IMR-90 (cell line): ENCODE data around the gene PRDM5. TPM values are rescaled to one million over a fixed set of nuclear protein-coding genes. Genes with fewer than 3 reads are reported as not detected.

Experiments used
- ATAC-seq: fragments of 200-7000 bp; cut with Tn5 transposase; 2 replicates; pipeline ENCODE4 v1.9.1; 2020; ENCODE audit warnings: low read depth, mild to moderate bottlenecking, moderate library complexity
- BruUV-seq: library from RNA; stranded (reverse); fragments of 400-500 nt; replicated peaks from 2 replicates; lab custom pipeline; 2021; lab: Mats Ljungman, UMichigan
- CTCF ChIA-PET: fragments of 300-600 bp; formaldehyde crosslinking; extraction: SDS; loops from one replicate; lab custom pipeline; 2021; ENCODE audit warnings: antibody characterized with exemption; lab: Yijun Ruan, JAX
- POLR2A ChIA-PET: fragments of 300-600 bp; sonication (Branson Sonifier 250); formaldehyde crosslinking; loops from one replicate; lab custom pipeline; 2022; ENCODE audit warnings: antibody characterized with exemption; ENCODE audit not compliant: unreplicated experiment; lab: Charles Lee
- DNase-seq: peaks from one replicate; pipeline ENCODE4 v3.0.0; 2013
- H2AFZ ChIP-seq: replicated peaks from 2 replicates; pipeline ENCODE3; 2013; ENCODE audit warnings: low read length, mild to moderate bottlenecking; ENCODE audit not compliant: poor library complexity
- H2AK5ac ChIP-seq: 2 replicates; pipeline ENCODE4 v1.6.1; 2013; ENCODE audit warnings: low read depth, low read length, inconsistent platforms
- H2AK9ac ChIP-seq: replicated peaks from 2 replicates; pipeline ENCODE3; 2013; ENCODE audit warnings: mild to moderate bottlenecking, low read depth, low read length, moderate library complexity; ENCODE audit not compliant: poor library complexity
- H2BK120ac ChIP-seq: 2 replicates; pipeline ENCODE4 v1.6.1; 2013; ENCODE audit warnings: low read depth, low read length, inconsistent platforms
- H2BK15ac ChIP-seq: 3 replicates; pipeline ENCODE4 v1.6.1; 2013; ENCODE audit warnings: low read depth, low read length, inconsistent platforms
- H2BK20ac ChIP-seq: 2 replicates; pipeline ENCODE4 v1.6.1; 2013; ENCODE audit warnings: low read depth, mild to moderate bottlenecking, inconsistent platforms, low read length, moderate library complexity
- H2BK5ac ChIP-seq: 2 replicates; pipeline ENCODE4 v1.6.1; 2013; ENCODE audit warnings: mild to moderate bottlenecking, low read depth, low read length, inconsistent platforms; ENCODE audit not compliant: poor library complexity, severe bottlenecking
- H3K14ac ChIP-seq: replicated peaks from 2 replicates; pipeline ENCODE4 v1.6.1; 2013; ENCODE audit warnings: low read depth, low read length, inconsistent platforms
- H3K18ac ChIP-seq: 2 replicates; pipeline ENCODE4 v1.6.1; 2013; ENCODE audit warnings: low read depth, low read length, control low read depth
- H3K23ac ChIP-seq: 2 replicates; pipeline ENCODE4 v1.6.1; 2013; ENCODE audit warnings: low read depth, low read length, inconsistent platforms
- H3K27ac ChIP-seq: 2 replicates; pipeline ENCODE4 v1.5.1; 2013; ENCODE audit warnings: mild to moderate bottlenecking, control low read depth, low read length; ENCODE audit not compliant: insufficient read depth
- H3K27me3 ChIP-seq: 2 replicates; pipeline ENCODE4 v1.6.1; 2013; ENCODE audit warnings: low read length; ENCODE audit not compliant: control insufficient read depth, insufficient read depth
- H3K36me3 ChIP-seq: 2 replicates; pipeline ENCODE4 v1.6.1; 2013; ENCODE audit warnings: low read length, mixed read lengths; ENCODE audit not compliant: control insufficient read depth, insufficient read depth
- H3K4ac ChIP-seq: 2 replicates; pipeline ENCODE4 v1.6.1; 2013; ENCODE audit warnings: low read depth, low read length, inconsistent platforms
- H3K4me1 ChIP-seq: 2 replicates; pipeline ENCODE4 v1.6.1; 2013; ENCODE audit warnings: low read length, mixed read lengths; ENCODE audit not compliant: control insufficient read depth, insufficient read depth
- H3K4me2 ChIP-seq: 2 replicates; pipeline ENCODE4 v1.6.1; 2013; ENCODE audit warnings: low read depth, mild to moderate bottlenecking, control low read depth, low read length, moderate library complexity
- H3K4me3 ChIP-seq: 2 replicates; pipeline ENCODE4 v1.5.1; 2013; ENCODE audit warnings: low read depth, mild to moderate bottlenecking, control low read depth, low read length, moderate library complexity; ENCODE audit not compliant: insufficient read depth
- H3K56ac ChIP-seq: 2 replicates; pipeline ENCODE4 v1.6.1; 2013; ENCODE audit warnings: low read length, inconsistent platforms; ENCODE audit not compliant: insufficient read depth; ENCODE audit errors: extremely low read depth
- H3K79me1 ChIP-seq, 2 experiments: 2 replicates each; pipeline ENCODE4 v1.6.1; 2013; ENCODE audit warnings: low read length in 2 of 2, inconsistent platforms in 1 of 2, low read depth in 1 of 2
- H3K9ac ChIP-seq: 2 replicates; pipeline ENCODE4 v1.6.1; 2013; ENCODE audit warnings: low read depth, low read length, control low read depth
- H3K9me1 ChIP-seq: 2 replicates; pipeline ENCODE4 v1.6.1; 2013; ENCODE audit warnings: low read length, inconsistent platforms; ENCODE audit not compliant: insufficient read depth
- H3K9me3 ChIP-seq: 2 replicates; pipeline ENCODE4 v1.6.1; 2013; ENCODE audit warnings: low read length; ENCODE audit not compliant: control insufficient read depth, insufficient read depth
- H4K20me1 ChIP-seq: 2 replicates; pipeline ENCODE4 v1.6.1; 2013; ENCODE audit warnings: low read length, inconsistent platforms; ENCODE audit not compliant: insufficient read depth
- H4K5ac ChIP-seq: 2 replicates; pipeline ENCODE4 v1.6.1; 2013; ENCODE audit warnings: mild to moderate bottlenecking, low read depth, low read length, control low read depth
- H4K8ac ChIP-seq, 2 experiments: 2 replicates each; pipeline ENCODE4 v1.6.1; 2013; ENCODE audit warnings: low read depth in 2 of 2, low read length in 2 of 2, control low read depth in 1 of 2, inconsistent platforms in 1 of 2
- H4K91ac ChIP-seq: 2 replicates; pipeline ENCODE4 v1.6.1; 2013; ENCODE audit warnings: low read depth, low read length, inconsistent platforms; ENCODE audit not compliant: insufficient read depth
- BHLHE40 ChIP-seq: fragments of 150-350 bp; IDR thresholded peaks from 2 replicates; pipeline ENCODE4 v1.6.1; 2016; ENCODE audit warnings: mild to moderate bottlenecking, low read depth, low read length
- FOS ChIP-seq: fragments of 150-350 bp; IDR thresholded peaks from 2 replicates; pipeline ENCODE4 v1.6.1; 2016; ENCODE audit warnings: low read depth, low read length
- MAFK ChIP-seq: IDR thresholded peaks from 2 replicates; pipeline ENCODE4 v1.6.1; 2012; ENCODE audit warnings: low read depth, low read length, improper control_type of control experiment
- MXI1 ChIP-seq: IDR thresholded peaks from 2 replicates; pipeline ENCODE4 v1.6.1; 2012; ENCODE audit warnings: low read depth, mild to moderate bottlenecking, low read length, moderate library complexity, borderline replicate concordance
- NFE2L2 ChIP-seq: fragments of 150-350 bp; IDR thresholded peaks from 2 replicates; pipeline ENCODE4 v1.6.1; 2016; ENCODE audit warnings: low read depth, mild to moderate bottlenecking, low read length
- RFX5 ChIP-seq: IDR thresholded peaks from 2 replicates; pipeline ENCODE4 v1.8.0; 2012; ENCODE audit warnings: low read depth, mild to moderate bottlenecking, low read length, moderate library complexity
- WGBS, 2 experiments: methylation state at CpG; one replicate each; pipeline versions ENCODE4 v1.1.5 to v1.1.7; 2013; ENCODE audit warnings: missing lambda C conversion rate in 2 of 2; ENCODE audit not compliant: insufficient read length in 1 of 2; ENCODE audit errors: extremely low coverage in 2 of 2; 5-methylcytosine and 5-hydroxymethylcytosine counted together
- dilution Hi-C: fragments of 300-500 bp; cut with HindIII; formaldehyde crosslinking; loops from one replicate; pipeline ENCODE4 v1.14.3; 2018; ENCODE audit warnings: low sequenced_read_pairs; ENCODE audit not compliant: unreplicated experiment
- in situ Hi-C: fragments of 300-500 bp; cut with MboI; formaldehyde crosslinking; loops from 3 replicates; pipeline ENCODE4 v1.14.3; 2019; ENCODE audit warnings: low sequenced_read_pairs, inconsistent platforms, mixed read lengths
- intact Hi-C: fragments of 100-400 bp; cut with micrococcal nuclease; formaldehyde crosslinking; loops from 2 replicates; pipeline ENCODE4 v1.10.0; 2022
- polyA plus RNA-seq, 3 experiments: library from polyadenylated mRNA; depleted of rRNA; stranded (reverse); fragments of >200 nt; gene quantifications; 2 replicates each; pipeline ENCODE4 v1.2.3, GENCODE V29; 2012; ENCODE audit warnings: low replicate concordance in 1 of 3
- total RNA-seq: library from RNA; depleted of rRNA; stranded (reverse); fragments of >200 nt; gene quantifications from 2 replicates; pipeline ENCODE4 v1.2.3, GENCODE V29; 2012
- TF ChIP-seq, protein P1 (sequence below): fragments of 150-350 bp; IDR thresholded peaks from 2 replicates; pipeline ENCODE4 v1.6.1; 2017; ENCODE audit warnings: mild to moderate bottlenecking, antibody characterized with exemption, low read length, low read depth
- TF ChIP-seq, protein P2 (sequence below): fragments of 150-350 bp; IDR thresholded peaks from 2 replicates; pipeline ENCODE4 v1.6.1; 2016; ENCODE audit warnings: low read depth, mild to moderate bottlenecking, low read length, moderate library complexity, borderline replicate concordance

PRDM5 gene
- total and polyA plus RNA-seq, 2 of the 4 experiments (the other 2 are of a cell fraction), result 4.1 to 10.8 TPM

DNA sequence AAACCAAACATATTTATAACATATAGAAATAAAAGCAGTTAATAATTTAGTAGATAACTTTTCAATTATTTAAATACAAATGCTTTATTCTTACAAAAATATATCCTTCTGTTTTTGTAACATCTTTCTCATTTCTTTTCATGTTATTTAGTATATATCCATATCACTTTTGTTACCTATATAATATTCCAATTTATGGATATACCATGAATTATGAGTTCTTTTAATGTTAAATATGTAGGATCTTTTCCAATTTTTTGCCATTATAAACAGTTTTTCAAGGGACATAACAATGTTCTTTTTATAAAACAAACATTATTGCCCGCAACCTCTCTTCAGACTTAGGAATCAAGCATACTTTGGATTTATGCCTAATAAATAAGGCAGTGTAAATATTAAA is 151.6 kb downstream of the PRDM5 start:
- H2AFZ ChIP-seq, result no peak overlapping the region
- peaks cover 2% of the 10 kb centered on the region for H3K4me1 ChIP-seq
- H3K14ac ChIP-seq, result no peak overlapping the region
- H4K5ac ChIP-seq, result no peak overlapping the region
- no peak overlapping the region for H3K9ac ChIP-seq
- ChIA-PET CTCF (no interaction called here), POLR2A (no interaction called here)
- DNase-seq, result no peak
- intact Hi-C loops (no loop called here), dilution Hi-C loops (no loop called here), in situ Hi-C loops (no loop called here)
- no peaks in the 10 kb centered on the region for H3K79me1 ChIP-seq
- no peaks in the 10 kb centered on the region for H3K36me3 ChIP-seq
- H2AK9ac ChIP-seq, result no peak overlapping the region
- no peak for ATAC-seq
- no peak overlapping the region for H3K4ac ChIP-seq
- no peak overlapping the region for H2AK5ac ChIP-seq
- no peak overlapping the region for H3K18ac ChIP-seq
- H2BK5ac ChIP-seq, result no peak overlapping the region
- H3K4me3 ChIP-seq, result no peak overlapping the region
- H4K8ac ChIP-seq, result no peak overlapping the region
- no peaks in the 10 kb centered on the region for H3K9me3 ChIP-seq
- H3K23ac ChIP-seq, result no peak overlapping the region
- no peak overlapping the region for H3K56ac ChIP-seq
- no peak overlapping the region for H3K4me2 ChIP-seq
- no peaks in the 10 kb centered on the region for H3K9me1 ChIP-seq
- BruUV-seq, result no TSS peak
- H2BK20ac ChIP-seq, result no peak overlapping the region
- H2BK120ac ChIP-seq, result no peak overlapping the region
- TF ChIP-seq, protein P1, sequence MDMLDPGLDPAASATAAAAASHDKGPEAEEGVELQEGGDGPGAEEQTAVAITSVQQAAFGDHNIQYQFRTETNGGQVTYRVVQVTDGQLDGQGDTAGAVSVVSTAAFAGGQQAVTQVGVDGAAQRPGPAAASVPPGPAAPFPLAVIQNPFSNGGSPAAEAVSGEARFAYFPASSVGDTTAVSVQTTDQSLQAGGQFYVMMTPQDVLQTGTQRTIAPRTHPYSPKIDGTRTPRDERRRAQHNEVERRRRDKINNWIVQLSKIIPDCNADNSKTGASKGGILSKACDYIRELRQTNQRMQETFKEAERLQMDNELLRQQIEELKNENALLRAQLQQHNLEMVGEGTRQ, result no peak
- TF ChIP-seq MAFK (no peak), MXI1 (no peak), BHLHE40 (no peak), NFE2L2 (no peak), RFX5 (no peak), FOS (no peak)
- TF ChIP-seq, protein P2, sequence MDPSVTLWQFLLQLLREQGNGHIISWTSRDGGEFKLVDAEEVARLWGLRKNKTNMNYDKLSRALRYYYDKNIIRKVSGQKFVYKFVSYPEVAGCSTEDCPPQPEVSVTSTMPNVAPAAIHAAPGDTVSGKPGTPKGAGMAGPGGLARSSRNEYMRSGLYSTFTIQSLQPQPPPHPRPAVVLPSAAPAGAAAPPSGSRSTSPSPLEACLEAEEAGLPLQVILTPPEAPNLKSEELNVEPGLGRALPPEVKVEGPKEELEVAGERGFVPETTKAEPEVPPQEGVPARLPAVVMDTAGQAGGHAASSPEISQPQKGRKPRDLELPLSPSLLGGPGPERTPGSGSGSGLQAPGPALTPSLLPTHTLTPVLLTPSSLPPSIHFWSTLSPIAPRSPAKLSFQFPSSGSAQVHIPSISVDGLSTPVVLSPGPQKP, result no peak
- no CpG with 5 or more reads among the region's 1 CpG for WGBS, 2 experiments
- H2BK15ac ChIP-seq, result no peak overlapping the region
- no peaks in the 10 kb centered on the region for H3K27me3 ChIP-seq
- H3K27ac ChIP-seq, result no peak overlapping the region
- H4K20me1 ChIP-seq, result no peaks in the 10 kb centered on the region
- H4K91ac ChIP-seq, result no peak overlapping the region
